ENCODE measurements around the gene SH2D4B. TPM values are rescaled to one million over a fixed set of nuclear protein-coding genes. Genes with fewer than 3 reads are reported as not detected.

SH2D4B gene
- total RNA-seq, 2 experiments from 2014 or later = 0.03 TPM; not detected in 1

- ChIA-PET CTCF (ENCODE audit: unreplicated experiment) (no interaction called here), POLR2A (no interaction called here)
- no peaks in the 10 kb centered on the region for H3K9me2 ChIP-seq (ENCODE audit: insufficient read depth, low read length)
- no peaks in the 10 kb centered on the region for H4K20me1 ChIP-seq (ENCODE audit: insufficient read depth, low read length)
- no peak overlapping the region for H3K27ac ChIP-seq (ENCODE audit: low read depth, low read length, poor library complexity, severe bottlenecking)
- no TSS peak for BruUV-seq (replicated peaks)
- H3K4me3 ChIP-seq (ENCODE audit: low read depth, low read length, poor library complexity, severe bottlenecking) = no peak overlapping the region
- no peaks in the 10 kb centered on the region for H3K9me3 ChIP-seq (ENCODE audit: low read length)
- H3K79me2 ChIP-seq (ENCODE audit: insufficient read depth, low read depth, low read length) = no peaks in the 10 kb centered on the region
- no peak overlapping the region for H3K4me2 ChIP-seq (ENCODE audit: low read length)
- H3K36me3 ChIP-seq (ENCODE audit: insufficient read depth, low read length) = peaks cover under 1% of the 10 kb centered on the region; the same call in 1 of the 2 replicates
- TF ChIP-seq CTCF (conservative IDR thresholded peaks at IDR 0.05; ENCODE audit: low read length) (no peak), EZH2phosphoT487 (IDR thresholded peaks at IDR 0.05; ENCODE audit: borderline replicate concordance, low read depth, low read length) (no peak)
- H3K4me1 ChIP-seq (ENCODE audit: insufficient read depth, low read length, poor library complexity, severe bottlenecking) = no peaks in the 10 kb centered on the region
- H2AFZ ChIP-seq (ENCODE audit: low read length) = no peak overlapping the region
- intact Hi-C loops (cut with micrococcal nuclease; ENCODE audit: unreplicated experiment) = no loop called here
- DNase-seq (ENCODE audit: low spot score) = no peak
Measured at GRCh38 chr10:80524190-80524909, 13.4 kb upstream of the SH2D4B start.

GRCh38 chr10:80526218-80526617, 11.5 kb upstream of the SH2D4B start:
- Histone ChIP-seq H3K36me3 (ENCODE audit: insufficient read depth, low read length) (no peaks in the 10 kb centered on the region), H3K4me2 (ENCODE audit: low read length) (no peak overlapping the region), H3K9me2 (ENCODE audit: insufficient read depth, low read length) (no peaks in the 10 kb centered on the region), H3K4me3 (ENCODE audit: low read depth, low read length, poor library complexity, severe bottlenecking) (no peak overlapping the region), H3K9me3 (ENCODE audit: low read length) (no peaks in the 10 kb centered on the region), H2AFZ (ENCODE audit: low read length) (no peak overlapping the region), H4K20me1 (ENCODE audit: insufficient read depth, low read length) (no peaks in the 10 kb centered on the region), H3K79me2 (ENCODE audit: insufficient read depth, low read depth, low read length) (no peaks in the 10 kb centered on the region), H3K4me1 (ENCODE audit: insufficient read depth, low read length, poor library complexity, severe bottlenecking) (no peaks in the 10 kb centered on the region), H3K27ac (ENCODE audit: low read depth, low read length, poor library complexity, severe bottlenecking) (no peak overlapping the region)
- intact Hi-C loops (cut with micrococcal nuclease; ENCODE audit: unreplicated experiment) = no loop called here
- ChIA-PET POLR2A (no interaction called here), CTCF (ENCODE audit: unreplicated experiment) (no interaction called here)
- DNase-seq (ENCODE audit: low spot score) = no peak
- TF ChIP-seq CTCF (conservative IDR thresholded peaks at IDR 0.05; ENCODE audit: low read length) = no peak
- TF ChIP-seq EZH2phosphoT487 (IDR thresholded peaks at IDR 0.05; ENCODE audit: borderline replicate concordance, low read depth, low read length) = no peak
- no TSS peak for BruUV-seq (replicated peaks)

- Histone ChIP-seq H3K27ac (ENCODE audit: low read depth, low read length, poor library complexity, severe bottlenecking) (no peak overlapping the region), H2AFZ (ENCODE audit: low read length) (no peak overlapping the region), H4K20me1 (ENCODE audit: insufficient read depth, low read length) (no peaks in the 10 kb centered on the region), H3K4me1 (ENCODE audit: insufficient read depth, low read length, poor library complexity, severe bottlenecking) (no peaks in the 10 kb centered on the region), H3K4me3 (ENCODE audit: low read depth, low read length, poor library complexity, severe bottlenecking) (no peak overlapping the region), H3K9me3 (ENCODE audit: low read length) (no peaks in the 10 kb centered on the region), H3K36me3 (ENCODE audit: insufficient read depth, low read length) (no peaks in the 10 kb centered on the region), H3K79me2 (ENCODE audit: insufficient read depth, low read depth, low read length) (no peaks in the 10 kb centered on the region), H3K9me2 (ENCODE audit: insufficient read depth, low read length) (no peaks in the 10 kb centered on the region), H3K4me2 (ENCODE audit: low read length) (no peak overlapping the region)
- CTCF ChIA-PET (ENCODE audit: unreplicated experiment) = no interaction called here
- BruUV-seq (replicated peaks) = no TSS peak
- intact Hi-C loops (cut with micrococcal nuclease; ENCODE audit: unreplicated experiment) = no loop called here
- no peak for DNase-seq (ENCODE audit: low spot score)
- TF ChIP-seq EZH2phosphoT487 (IDR thresholded peaks at IDR 0.05; ENCODE audit: borderline replicate concordance, low read depth, low read length) = no peak
- no peak for TF ChIP-seq CTCF (conservative IDR thresholded peaks at IDR 0.05; ENCODE audit: low read length)
- POLR2A ChIA-PET = interaction anchor here (0.6 kb wide), 1 partner anchor 40 kb away, joined by 3 read pairs; no protein-coding TSS in a partner anchor
Measured at GRCh38 chr10:80526742-80527141, 11.0 kb upstream of the SH2D4B start.

Measured in OCI-LY7 (cell line).